Karpas-422 (cell line): Measurements from ENCODE around the gene PPM1N. TPM values are rescaled to one million over a fixed set of nuclear protein-coding genes. Genes with fewer than 3 reads are reported as not detected.

Experiments
- DNase-seq: peaks from one replicate; pipeline ENCODE4 v3.0.0-alpha.2; 2015
- H2AFZ ChIP-seq: fragments of 200-600 bp; sonication (generic); 2 replicates; pipeline ENCODE4 v1.6.1; 2014; ENCODE audit warnings: antibody characterized with exemption, low read length, mixed read lengths
- H3K27ac ChIP-seq: fragments of 200-600 bp; sonication (generic); 2 replicates; pipeline ENCODE4 v1.5.1; 2014; ENCODE audit warnings: mild to moderate bottlenecking, low read length, moderate library complexity
- H3K27me3 ChIP-seq: fragments of 200-600 bp; sonication (generic); 2 replicates; pipeline ENCODE4 v1.6.1; 2014; ENCODE audit warnings: low read length, mixed read lengths
- H3K36me3 ChIP-seq: fragments of 200-600 bp; sonication (generic); 2 replicates; pipeline ENCODE4 v1.6.1; 2014; ENCODE audit warnings: low read length, mixed read lengths; ENCODE audit not compliant: insufficient read depth
- H3K4me1 ChIP-seq: fragments of 200-600 bp; sonication (generic); 2 replicates; pipeline ENCODE4 v1.6.1; 2014; ENCODE audit warnings: mild to moderate bottlenecking, low read length, mixed read lengths
- H3K4me2 ChIP-seq: fragments of 200-600 bp; sonication (generic); 2 replicates; pipeline ENCODE4 v1.6.1; 2014; ENCODE audit warnings: low read length, low read depth, mild to moderate bottlenecking; ENCODE audit not compliant: poor library complexity, severe bottlenecking
- H3K4me3 ChIP-seq: fragments of 200-600 bp; sonication (generic); 2 replicates; pipeline ENCODE4 v1.5.1; 2014; ENCODE audit warnings: mild to moderate bottlenecking, antibody characterized with exemption, low read length, mixed read lengths
- H3K79me2 ChIP-seq: fragments of 200-600 bp; sonication (generic); 2 replicates; pipeline ENCODE4 v1.6.1; 2014; ENCODE audit warnings: mild to moderate bottlenecking, low read length, mixed read lengths
- H3K9ac ChIP-seq: fragments of 200-600 bp; sonication (generic); 2 replicates; pipeline ENCODE4 v1.6.0; 2014; ENCODE audit warnings: low read length
- H3K9me2 ChIP-seq: fragments of 200-600 bp; sonication (generic), shearing (Covaris generic); replicated peaks from 2 replicates; pipeline ENCODE4 v1.6.0; 2014; ENCODE audit warnings: mild to moderate bottlenecking, low read length, moderate library complexity; ENCODE audit not compliant: insufficient read depth
- H3K9me3 ChIP-seq: fragments of 300-700, 200-600 bp; sonication (generic); 2 replicates; pipeline ENCODE4 v1.6.1; 2014; ENCODE audit warnings: low read length, mixed read lengths
- H4K20me1 ChIP-seq: fragments of 200-600 bp; sonication (generic); 2 replicates; pipeline ENCODE4 v1.6.1; 2014; ENCODE audit warnings: mild to moderate bottlenecking, antibody characterized with exemption, low read length, low read depth; ENCODE audit not compliant: insufficient read depth
- total RNA-seq: library from RNA; depleted of rRNA; stranded (reverse); fragments of >200 nt; shearing (Covaris generic); gene quantifications from 2 replicates; pipeline ENCODE4 v1.2.3, GENCODE V29; 2014; ENCODE audit warnings: low replicate concordance

Gene PPM1N
- total RNA-seq, 1 experiment from 2014 or later = 0.71 TPM

DNA sequence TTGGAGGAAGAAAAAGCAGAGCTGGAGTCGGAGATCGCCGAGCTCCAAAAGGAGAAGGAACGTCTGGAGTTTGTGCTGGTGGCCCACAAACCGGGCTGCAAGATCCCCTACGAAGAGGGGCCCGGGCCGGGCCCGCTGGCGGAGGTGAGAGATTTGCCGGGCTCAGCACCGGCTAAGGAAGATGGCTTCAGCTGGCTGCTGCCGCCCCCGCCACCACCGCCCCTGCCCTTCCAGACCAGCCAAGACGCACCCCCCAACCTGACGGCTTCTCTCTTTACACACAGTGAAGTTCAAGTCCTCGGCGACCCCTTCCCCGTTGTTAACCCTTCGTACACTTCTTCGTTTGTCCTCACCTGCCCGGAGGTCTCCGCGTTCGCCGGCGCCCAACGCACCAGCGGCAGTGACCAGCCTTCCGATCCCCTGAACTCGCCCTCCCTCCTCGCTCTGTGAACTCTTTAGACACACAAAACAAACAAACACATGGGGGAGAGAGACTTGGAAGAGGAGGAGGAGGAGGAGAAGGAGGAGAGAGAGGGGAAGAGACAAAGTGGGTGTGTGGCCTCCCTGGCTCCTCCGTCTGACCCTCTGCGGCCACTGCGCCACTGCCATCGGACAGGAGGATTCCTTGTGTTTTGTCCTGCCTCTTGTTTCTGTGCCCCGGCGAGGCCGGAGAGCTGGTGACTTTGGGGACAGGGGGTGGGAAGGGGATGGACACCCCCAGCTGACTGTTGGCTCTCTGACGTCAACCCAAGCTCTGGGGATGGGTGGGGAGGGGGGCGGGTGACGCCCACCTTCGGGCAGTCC, 25.5 kb upstream of the PPM1N start:
- Histone ChIP-seq H3K79me2 (0 out of 2 replicates have a peak, but pooled peaks cover 7% of the 10 kb centered on the region), H3K27me3 (no peaks in the 10 kb centered on the region), H3K9me3 (no peaks in the 10 kb centered on the region), H4K20me1 (no peaks in the 10 kb centered on the region), H3K4me3 (no peak overlapping the region), H3K27ac (no peak overlapping the region), H3K36me3 (no peaks in the 10 kb centered on the region), H3K4me1 (peaks cover 36% of the 10 kb centered on the region), H3K9me2 (no peaks in the 10 kb centered on the region), H2AFZ (no peak overlapping the region), H3K4me2 (no peak overlapping the region), H3K9ac (no peak overlapping the region)
- DNase-seq = no peak

DNA sequence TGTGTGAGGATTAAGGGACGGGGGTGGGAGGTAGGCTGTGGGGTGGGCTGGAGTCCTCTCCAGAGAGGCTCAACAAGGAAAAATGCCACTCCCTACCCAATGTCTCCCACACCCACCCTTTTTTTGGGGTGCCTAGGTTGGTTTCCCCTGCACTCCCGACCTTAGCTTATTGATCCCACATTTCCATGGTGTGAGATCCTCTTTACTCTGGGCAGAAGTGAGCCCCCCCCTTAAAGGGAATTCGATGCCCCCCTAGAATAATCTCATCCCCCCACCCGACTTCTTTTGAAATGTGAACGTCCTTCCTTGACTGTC, 24.9 kb upstream of the PPM1N start:
- no peak overlapping the region for H3K9ac ChIP-seq
- H3K36me3 ChIP-seq = no peaks in the 10 kb centered on the region
- H3K27me3 ChIP-seq = no peaks in the 10 kb centered on the region
- H3K4me2 ChIP-seq = no peak overlapping the region
- DNase-seq = no peak
- no peaks in the 10 kb centered on the region for H3K9me2 ChIP-seq
- 0 out of 2 replicates have a peak, but pooled peaks cover 3% of the 10 kb centered on the region for H3K79me2 ChIP-seq
- H3K27ac ChIP-seq = no peak overlapping the region
- H3K4me1 ChIP-seq = peaks cover 37% of the 10 kb centered on the region
- no peaks in the 10 kb centered on the region for H3K9me3 ChIP-seq
- H2AFZ ChIP-seq = no peak overlapping the region
- no peaks in the 10 kb centered on the region for H4K20me1 ChIP-seq
- H3K4me3 ChIP-seq = no peak overlapping the region

- Histone ChIP-seq H3K4me1 (peaks cover 37% of the 10 kb centered on the region), H3K9me2 (no peaks in the 10 kb centered on the region), H3K9me3 (no peaks in the 10 kb centered on the region), H3K27me3 (no peaks in the 10 kb centered on the region), H3K27ac (no peak overlapping the region), H3K4me3 (no peak overlapping the region), H4K20me1 (no peaks in the 10 kb centered on the region), H3K4me2 (no peak overlapping the region), H2AFZ (no peak overlapping the region), H3K36me3 (no peaks in the 10 kb centered on the region), H3K79me2 (no peaks in the 10 kb centered on the region), H3K9ac (no peak overlapping the region)
- no peak for DNase-seq
Observed at GRCh38 chr19:45473682-45474605, 24.3 kb upstream of the PPM1N start.

GRCh38 chr19:45474606-45475521, 23.4 kb upstream of the PPM1N start:
- DNase-seq = no peak
- Histone ChIP-seq H3K4me1 (peaks cover 37% of the 10 kb centered on the region), H3K9ac (no peak overlapping the region), H3K9me3 (no peaks in the 10 kb centered on the region), H4K20me1 (no peaks in the 10 kb centered on the region), H2AFZ (no peak overlapping the region), H3K9me2 (no peaks in the 10 kb centered on the region), H3K4me2 (no peak overlapping the region), H3K79me2 (no peaks in the 10 kb centered on the region), H3K27ac (no peak overlapping the region), H3K27me3 (no peaks in the 10 kb centered on the region), H3K36me3 (no peaks in the 10 kb centered on the region), H3K4me3 (no peak overlapping the region)

DNA sequence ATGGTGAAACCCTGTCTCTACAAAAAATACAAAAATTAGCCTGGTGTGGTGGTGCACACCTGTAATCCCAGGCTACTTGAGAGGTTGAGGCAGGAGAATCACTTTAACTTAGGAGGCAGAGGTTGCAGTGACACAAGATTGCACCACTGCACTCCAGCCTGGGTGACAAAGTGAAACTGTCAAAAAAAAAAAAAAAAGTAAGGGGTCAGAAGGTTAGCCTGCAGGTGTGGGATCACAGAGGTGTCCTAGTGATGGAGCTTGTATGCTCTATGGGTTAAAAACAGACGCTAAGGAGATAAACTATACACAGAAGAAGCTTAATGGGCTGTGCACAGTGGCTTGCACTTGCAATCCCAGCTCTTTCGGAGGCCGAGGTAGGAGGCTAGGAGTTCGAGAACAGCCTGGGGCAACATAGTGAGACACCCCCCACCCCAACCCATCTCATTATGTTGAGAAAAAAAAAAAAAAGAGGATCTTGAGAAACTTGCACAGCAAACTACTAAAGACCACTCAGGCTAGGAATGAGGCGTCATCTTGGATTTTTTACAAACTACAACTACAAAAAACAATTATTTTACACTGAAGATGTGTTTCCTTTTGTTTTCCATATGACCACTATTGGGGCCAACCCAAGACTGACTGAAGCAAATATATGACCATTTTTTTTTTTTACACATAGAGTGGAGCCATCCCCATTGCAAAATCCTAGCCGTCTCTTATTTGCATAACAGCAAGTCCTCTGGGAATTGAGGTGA, 22.5 kb upstream of the PPM1N start:
- no peaks in the 10 kb centered on the region for H3K27me3 ChIP-seq
- no peaks in the 10 kb centered on the region for H3K36me3 ChIP-seq
- no peaks in the 10 kb centered on the region for H3K9me3 ChIP-seq
- DNase-seq = no peak
- H3K79me2 ChIP-seq = no peaks in the 10 kb centered on the region
- H3K9ac ChIP-seq = no peak overlapping the region
- H3K4me1 ChIP-seq = peaks cover 29% of the 10 kb centered on the region
- H3K4me2 ChIP-seq = peak overlapping the region; percentile 13
- no peak overlapping the region for H3K4me3 ChIP-seq
- no peak overlapping the region for H3K27ac ChIP-seq
- H3K9me2 ChIP-seq = no peaks in the 10 kb centered on the region
- H2AFZ ChIP-seq = no peak overlapping the region
- H4K20me1 ChIP-seq = no peaks in the 10 kb centered on the region

- no peaks in the 10 kb centered on the region for H3K79me2 ChIP-seq
- H3K27me3 ChIP-seq = no peaks in the 10 kb centered on the region
- no peaks in the 10 kb centered on the region for H4K20me1 ChIP-seq
- DNase-seq = no peak
- no peak overlapping the region for H2AFZ ChIP-seq
- H3K27ac ChIP-seq = no peak overlapping the region
- peak overlapping the region; percentile 13 for H3K4me2 ChIP-seq
- H3K4me3 ChIP-seq = no peak overlapping the region
- peaks cover 29% of the 10 kb centered on the region for H3K4me1 ChIP-seq
- H3K9me3 ChIP-seq = no peaks in the 10 kb centered on the region
- no peak overlapping the region for H3K9ac ChIP-seq
- no peaks in the 10 kb centered on the region for H3K9me2 ChIP-seq
- no peaks in the 10 kb centered on the region for H3K36me3 ChIP-seq
Observed at GRCh38 chr19:45476304-45476703, 21.9 kb upstream of the PPM1N start.

GRCh38 chr19:45477186-45477585, 21.1 kb upstream of the PPM1N start:
- no peaks in the 10 kb centered on the region for H4K20me1 ChIP-seq
- DNase-seq = no peak
- no peak overlapping the region for H2AFZ ChIP-seq
- H3K4me3 ChIP-seq = peak overlapping the region; percentile 68; the same call in 1 of the 2 replicates
- H3K27ac ChIP-seq = no peak overlapping the region
- no peaks in the 10 kb centered on the region for H3K79me2 ChIP-seq
- no peaks in the 10 kb centered on the region for H3K27me3 ChIP-seq
- H3K9me2 ChIP-seq = no peaks in the 10 kb centered on the region
- no peaks in the 10 kb centered on the region for H3K9me3 ChIP-seq
- peaks cover 29% of the 10 kb centered on the region for H3K4me1 ChIP-seq
- H3K9ac ChIP-seq = peak overlapping the region; percentile 70
- H3K4me2 ChIP-seq = peak overlapping the region; percentile 86
- H3K36me3 ChIP-seq = no peaks in the 10 kb centered on the region
